PFSK-1 (cell line): ENCODE data around the gene FREM1.

Source experiments
- FOXP2 ChIP-seq: optimal IDR thresholded peaks from 2 replicates; pipeline ENCODE3; 2011; ENCODE audit warnings: borderline replicate concordance, control low read depth, inconsistent platforms; ENCODE audit not compliant: insufficient read depth; ENCODE audit errors: extremely low read length, extremely low read depth
- POLR2AphosphoS5 ChIP-seq: IDR thresholded peaks from 2 replicates; pipeline ENCODE4 v1.6.1; 2012; ENCODE audit warnings: low read depth, mild to moderate bottlenecking, control low read depth, low read length, moderate library complexity
- SIN3A ChIP-seq: IDR thresholded peaks from 2 replicates; pipeline ENCODE4 v1.6.1; 2012; ENCODE audit warnings: mild to moderate bottlenecking, low read length, moderate library complexity, borderline replicate concordance; ENCODE audit not compliant: insufficient read depth
- TAF1 ChIP-seq: IDR thresholded peaks from 2 replicates; pipeline ENCODE4 v1.6.1; 2012; ENCODE audit warnings: low read length, control low read depth, borderline replicate concordance; ENCODE audit not compliant: insufficient read depth
- TF ChIP-seq, protein P1 (sequence below), 2 experiments: IDR thresholded peaks; 2 replicates each; pipeline versions ENCODE4 v1.6.1 to v1.8.0; 2011 to 2012; ENCODE audit warnings: low read depth in 2 of 2, low read length in 2 of 2, control low read depth in 1 of 2, inconsistent platforms in 1 of 2, mild to moderate bottlenecking in 1 of 2, moderate library complexity in 1 of 2; ENCODE audit not compliant: insufficient read depth in 1 of 2

FREM1 gene

GRCh38 chr9:14945351-14945750, 35.1 kb upstream of the FREM1 start:
- TF ChIP-seq TAF1 (no peak), FOXP2 (no peak), SIN3A (no peak), POLR2AphosphoS5 (no peak)
- TF ChIP-seq, protein P1, sequence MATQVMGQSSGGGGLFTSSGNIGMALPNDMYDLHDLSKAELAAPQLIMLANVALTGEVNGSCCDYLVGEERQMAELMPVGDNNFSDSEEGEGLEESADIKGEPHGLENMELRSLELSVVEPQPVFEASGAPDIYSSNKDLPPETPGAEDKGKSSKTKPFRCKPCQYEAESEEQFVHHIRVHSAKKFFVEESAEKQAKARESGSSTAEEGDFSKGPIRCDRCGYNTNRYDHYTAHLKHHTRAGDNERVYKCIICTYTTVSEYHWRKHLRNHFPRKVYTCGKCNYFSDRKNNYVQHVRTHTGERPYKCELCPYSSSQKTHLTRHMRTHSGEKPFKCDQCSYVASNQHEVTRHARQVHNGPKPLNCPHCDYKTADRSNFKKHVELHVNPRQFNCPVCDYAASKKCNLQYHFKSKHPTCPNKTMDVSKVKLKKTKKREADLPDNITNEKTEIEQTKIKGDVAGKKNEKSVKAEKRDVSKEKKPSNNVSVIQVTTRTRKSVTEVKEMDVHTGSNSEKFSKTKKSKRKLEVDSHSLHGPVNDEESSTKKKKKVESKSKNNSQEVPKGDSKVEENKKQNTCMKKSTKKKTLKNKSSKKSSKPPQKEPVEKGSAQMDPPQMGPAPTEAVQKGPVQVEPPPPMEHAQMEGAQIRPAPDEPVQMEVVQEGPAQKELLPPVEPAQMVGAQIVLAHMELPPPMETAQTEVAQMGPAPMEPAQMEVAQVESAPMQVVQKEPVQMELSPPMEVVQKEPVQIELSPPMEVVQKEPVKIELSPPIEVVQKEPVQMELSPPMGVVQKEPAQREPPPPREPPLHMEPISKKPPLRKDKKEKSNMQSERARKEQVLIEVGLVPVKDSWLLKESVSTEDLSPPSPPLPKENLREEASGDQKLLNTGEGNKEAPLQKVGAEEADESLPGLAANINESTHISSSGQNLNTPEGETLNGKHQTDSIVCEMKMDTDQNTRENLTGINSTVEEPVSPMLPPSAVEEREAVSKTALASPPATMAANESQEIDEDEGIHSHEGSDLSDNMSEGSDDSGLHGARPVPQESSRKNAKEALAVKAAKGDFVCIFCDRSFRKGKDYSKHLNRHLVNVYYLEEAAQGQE (IDR thresholded peaks at IDR 0.05; ENCODE audit: insufficient read depth in 1 of 2, low read depth in 2 of 2, low read length in 2 of 2): no peak

GRCh38 chr9:14941501-14942405, 31.5 kb upstream of the FREM1 start:
- TF ChIP-seq SIN3A (no peak), POLR2AphosphoS5 (no peak), FOXP2 (no peak), TAF1 (no peak)
- TF ChIP-seq, protein P1 (IDR thresholded peaks at IDR 0.05; ENCODE audit: insufficient read depth in 1 of 2, low read depth in 2 of 2, low read length in 2 of 2): no peak

DNA sequence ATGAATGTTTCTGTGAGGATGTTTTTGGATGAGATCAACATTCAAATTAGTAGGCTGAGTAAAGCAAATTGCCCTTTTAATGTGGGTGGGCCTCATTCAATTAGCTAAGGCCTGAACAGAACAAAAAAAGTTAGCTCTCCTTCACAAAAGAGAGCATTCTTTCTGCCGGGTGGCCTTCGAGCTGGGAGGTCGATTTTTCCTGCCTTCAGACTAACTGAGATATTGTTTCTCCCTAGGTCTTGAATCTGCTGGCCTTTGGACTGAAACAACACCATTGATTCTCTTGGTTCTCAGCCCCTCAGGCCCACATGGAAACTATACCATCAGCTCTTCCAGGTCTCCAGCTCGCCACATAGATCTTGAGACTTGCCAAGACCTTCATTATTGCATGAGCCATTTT, 29.1 kb upstream of the FREM1 start:
- no peak for TF ChIP-seq SIN3A
- no peak for TF ChIP-seq TAF1
- TF ChIP-seq, protein P1 (IDR thresholded peaks at IDR 0.05; ENCODE audit: insufficient read depth in 1 of 2, low read depth in 2 of 2, low read length in 2 of 2): no peak
- TF ChIP-seq FOXP2: no peak
- TF ChIP-seq POLR2AphosphoS5: no peak

GRCh38 chr9:14937216-14937615, 27.0 kb upstream of the FREM1 start:
- no peak for TF ChIP-seq POLR2AphosphoS5

DNA sequence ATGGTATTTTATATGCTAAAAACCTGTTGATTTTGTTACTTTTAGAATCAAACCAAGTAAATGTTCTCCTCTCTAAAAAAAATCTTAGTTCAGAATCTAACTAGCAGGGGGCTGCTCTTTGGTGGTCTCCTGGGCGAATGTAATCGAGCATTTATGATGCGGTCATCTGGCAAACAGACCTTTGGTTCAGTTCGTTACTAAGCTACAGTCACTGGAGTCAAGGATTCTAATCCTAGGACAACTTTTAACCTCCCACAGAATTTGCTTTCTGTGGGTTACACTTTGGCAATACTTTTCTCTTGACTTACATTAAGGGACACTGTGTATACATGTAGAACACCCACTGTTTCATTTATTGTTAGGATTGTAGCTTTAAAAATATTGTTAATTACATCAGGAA, 26.3 kb upstream of the FREM1 start:
- TF ChIP-seq POLR2AphosphoS5: no peak
- no peak for TF ChIP-seq SIN3A
- TF ChIP-seq, protein P1 (IDR thresholded peaks at IDR 0.05; ENCODE audit: insufficient read depth in 1 of 2, low read depth in 2 of 2, low read length in 2 of 2): no peak
- TF ChIP-seq FOXP2: no peak
- no peak for TF ChIP-seq TAF1
